ENCODE results near the gene NRL.
A peak's percentile ranks its signal among the peaks of the same experiment; 100 is the strongest.

Gene NRL

GRCh38 chr14:24149302-24149969 is 34.7 kb upstream of the NRL start:
- in situ Hi-C loops (cut with MboI; ENCODE audit: low sequenced_read_pairs, unreplicated experiment) = no loop called here
- no peak for DNase-seq (ENCODE audit: low spot score)
- TF ChIP-seq CTCF (IDR thresholded peaks at IDR 0.05; ENCODE audit: borderline replicate concordance, control extremely low read depth, extremely low read depth, insufficient read depth, missing control alignments) = no peak

GRCh38 chr14:24147761-24148428 is 33.1 kb upstream of the NRL start:
- no peak for DNase-seq (ENCODE audit: low spot score)
- in situ Hi-C loops (cut with MboI; ENCODE audit: low sequenced_read_pairs, unreplicated experiment) = no loop called here
- no peak for TF ChIP-seq CTCF (IDR thresholded peaks at IDR 0.05; ENCODE audit: borderline replicate concordance, control extremely low read depth, extremely low read depth, insufficient read depth, missing control alignments)

- DNase-seq (ENCODE audit: low spot score) = peak; percentile 98
- TF ChIP-seq CTCF (IDR thresholded peaks at IDR 0.05; ENCODE audit: borderline replicate concordance, control extremely low read depth, extremely low read depth, insufficient read depth, missing control alignments) = no peak
- in situ Hi-C loops (cut with MboI; ENCODE audit: low sequenced_read_pairs, unreplicated experiment) = no loop called here
Observed at GRCh38 chr14:24146978-24147760, 32.4 kb upstream of the NRL start, which contains the start of gene RNF31. TSS of gene RNF31 (plus strand) at chr14:24147498. CDS start at chr14:24147699, 201 bp downstream.

- in situ Hi-C loops (cut with MboI; ENCODE audit: low sequenced_read_pairs, unreplicated experiment) = no loop called here
- no peak for TF ChIP-seq CTCF (IDR thresholded peaks at IDR 0.05; ENCODE audit: borderline replicate concordance, control extremely low read depth, extremely low read depth, insufficient read depth, missing control alignments)
- peak; percentile 97 for DNase-seq (ENCODE audit: low spot score)
Observed at GRCh38 chr14:24146453-24146977, 31.8 kb upstream of the NRL start, which contains the start of gene PSME2. TSS of gene PSME2 (minus strand) at chr14:24146610. CDS start at chr14:24146581, 29 bp downstream.

GRCh38 chr14:24145690-24146452 is 31.1 kb upstream of the NRL start:
- in situ Hi-C loops (cut with MboI; ENCODE audit: low sequenced_read_pairs, unreplicated experiment) = no loop called here
- TF ChIP-seq CTCF (IDR thresholded peaks at IDR 0.05; ENCODE audit: borderline replicate concordance, control extremely low read depth, extremely low read depth, insufficient read depth, missing control alignments) = no peak
- no peak for DNase-seq (ENCODE audit: low spot score)

GRCh38 chr14:24145219-24145618 is 30.5 kb upstream of the NRL start:
- in situ Hi-C loops (cut with MboI; ENCODE audit: low sequenced_read_pairs, unreplicated experiment) = no loop called here
- TF ChIP-seq CTCF (IDR thresholded peaks at IDR 0.05; ENCODE audit: borderline replicate concordance, control extremely low read depth, extremely low read depth, insufficient read depth, missing control alignments) = no peak
- DNase-seq (ENCODE audit: low spot score) = no peak

Data from GM13976 (cell line).